ENCODE measurements around the gene DYNC2LI1.

DYNC2LI1 gene

DNA sequence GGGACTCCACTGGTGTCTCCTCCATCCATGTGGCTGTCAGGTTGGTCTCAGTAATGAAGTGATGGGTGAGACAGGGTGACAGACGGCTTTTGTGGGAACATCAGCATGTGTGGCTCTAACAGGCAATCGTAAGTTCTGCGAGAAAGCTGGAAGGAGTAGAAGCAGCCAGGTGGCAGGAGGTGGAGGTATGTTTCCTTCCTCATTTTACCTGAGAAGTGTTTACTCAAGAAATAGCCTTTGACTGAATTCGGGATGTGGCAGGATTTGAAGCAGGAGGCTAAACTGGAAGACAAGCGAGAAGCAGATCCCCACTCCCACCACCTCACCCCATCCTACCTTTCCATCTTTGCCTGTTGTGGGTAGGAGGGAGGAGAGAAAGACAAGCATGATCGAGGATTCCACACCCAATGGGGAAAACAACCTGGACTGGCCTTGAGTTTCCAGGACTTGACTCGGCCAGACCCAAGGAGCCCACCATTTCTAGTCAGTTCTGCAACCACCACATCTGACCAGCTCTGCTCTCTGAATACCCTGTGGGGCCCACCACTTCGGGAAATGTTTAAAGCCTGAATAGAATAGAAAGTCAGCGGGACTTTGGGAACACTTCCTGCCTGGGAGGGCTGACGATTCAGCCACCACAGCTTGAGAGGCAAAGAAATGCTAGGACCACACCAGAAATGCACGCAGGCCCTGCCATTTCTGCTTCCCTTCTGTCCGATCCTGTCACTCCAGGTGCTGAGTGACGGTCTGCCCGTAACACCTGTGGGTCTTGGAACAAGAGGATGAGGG, 66.1 kb downstream of the DYNC2LI1 start:
- Histone ChIP-seq H2BK12ac (ENCODE audit: low read length) (no peak overlapping the region), H3K79me1 (ENCODE audit: low read depth, low read length) (no peaks in the 10 kb centered on the region), H2AK5ac (ENCODE audit: low read depth, low read length) (no peak overlapping the region), H3K9ac (ENCODE audit: low read depth, low read length, poor library complexity) (no peak overlapping the region), H3K36me3 (replicated peaks in 1 of 2; ENCODE audit: control insufficient read depth in 2 of 2, insufficient read depth in 2 of 2, low read length in 2 of 2) (no peaks in the 10 kb centered on the region), H2AFZ (ENCODE audit: low read length) (peak overlapping the region; percentile 81), H3K4me1 (ENCODE audit: control insufficient read depth in 2 of 2, insufficient read depth in 1 of 2, low read depth in 1 of 2, low read length in 2 of 2) (peaks cover 0 to 9% of the 10 kb centered on the region in 2 donors), H3K4me2 (ENCODE audit: insufficient read depth, low read length, poor library complexity, severe bottlenecking) (no peak overlapping the region), H3K4me3 (ENCODE audit: low read length in 2 of 2) (no peak overlapping the region), H3K9me3 (replicated peaks in 1 of 2; ENCODE audit: control insufficient read depth in 2 of 2, insufficient read depth in 1 of 2, low read depth in 1 of 2, low read length in 2 of 2) (no peaks in the 10 kb centered on the region), H3K27me3 (ENCODE audit: control insufficient read depth in 3 of 3, insufficient read depth in 3 of 3, low read depth in 1 of 3, low read length in 3 of 3) (peaks cover 0 to 2% (median 0%) of the 10 kb centered on the region in 3 experiments), H2BK120ac (ENCODE audit: low read depth, low read length) (no peak overlapping the region), H4K8ac (ENCODE audit: low read depth, low read length) (no peak overlapping the region), H3K14ac (ENCODE audit: low read length) (no peak overlapping the region), H2BK15ac (ENCODE audit: low read length) (no peak overlapping the region), H4K91ac (ENCODE audit: low read depth, low read length, poor library complexity) (no peak overlapping the region), H2BK5ac (ENCODE audit: low read length) (no peak overlapping the region), H3K23ac (ENCODE audit: low read depth, low read length, poor library complexity) (no peak overlapping the region), H3K4ac (ENCODE audit: low read length) (no peak overlapping the region), H3K27ac (replicated peaks; ENCODE audit: low read length) (no peak overlapping the region), H3K18ac (ENCODE audit: low read length) (no peak overlapping the region)
- no peak for DNase-seq (ENCODE audit: low spot score)
- WGBS, 2 donors (ENCODE audit: extremely low coverage in 2 of 2, insufficient read length in 2 of 2, insufficient replicate concordance in 1 of 2), result no CpG with 5 or more reads among the region's 14 CpGs

DNA sequence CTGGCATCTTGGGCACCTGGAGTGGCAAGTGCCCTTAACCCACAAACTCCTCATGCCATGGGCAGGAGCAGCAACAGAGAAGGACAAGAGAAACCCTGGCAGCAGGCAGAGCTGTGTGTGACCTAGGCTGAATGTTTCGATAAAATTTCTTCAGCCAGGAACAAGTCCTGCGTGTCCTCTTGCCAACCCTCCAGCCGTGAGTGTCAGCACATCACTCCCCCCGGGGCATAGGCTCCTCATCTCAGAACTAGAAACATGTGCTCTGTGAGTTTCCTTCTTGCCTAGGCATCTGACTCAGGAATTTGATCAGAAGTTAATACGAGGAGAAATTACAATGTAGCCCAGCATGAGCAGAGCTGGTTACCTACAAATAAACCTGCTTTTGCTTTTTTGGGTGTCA, 67.1 kb downstream of the DYNC2LI1 start:
- WGBS, 2 donors (ENCODE audit: extremely low coverage in 2 of 2, insufficient read length in 2 of 2, insufficient replicate concordance in 1 of 2), result no CpG with 5 or more reads among the region's 5 CpGs
- no peak overlapping the region for H4K8ac ChIP-seq (ENCODE audit: low read depth, low read length)
- no peak overlapping the region for H3K18ac ChIP-seq (ENCODE audit: low read length)
- H3K27me3 ChIP-seq (ENCODE audit: control insufficient read depth in 3 of 3, insufficient read depth in 3 of 3, low read depth in 1 of 3, low read length in 3 of 3), result peaks cover 0 to 2% (median 0%) of the 10 kb centered on the region in 3 experiments
- no peak overlapping the region for H2AK5ac ChIP-seq (ENCODE audit: low read depth, low read length)
- no peak overlapping the region for H2BK12ac ChIP-seq (ENCODE audit: low read length)
- H2BK15ac ChIP-seq (ENCODE audit: low read length), result no peak overlapping the region
- no peak overlapping the region for H3K14ac ChIP-seq (ENCODE audit: low read length)
- no peak for DNase-seq (ENCODE audit: low spot score)
- H3K4ac ChIP-seq (ENCODE audit: low read length), result no peak overlapping the region
- peaks cover 0 to 9% of the 10 kb centered on the region in 2 donors for H3K4me1 ChIP-seq (ENCODE audit: control insufficient read depth in 2 of 2, insufficient read depth in 1 of 2, low read depth in 1 of 2, low read length in 2 of 2)
- no peaks in the 10 kb centered on the region for H3K36me3 ChIP-seq (replicated peaks in 1 of 2; ENCODE audit: control insufficient read depth in 2 of 2, insufficient read depth in 2 of 2, low read length in 2 of 2)
- no peak overlapping the region for H3K27ac ChIP-seq (replicated peaks; ENCODE audit: low read length)
- H3K79me1 ChIP-seq (ENCODE audit: low read depth, low read length), result no peaks in the 10 kb centered on the region
- H2BK120ac ChIP-seq (ENCODE audit: low read depth, low read length), result no peak overlapping the region
- H2BK5ac ChIP-seq (ENCODE audit: low read length), result no peak overlapping the region
- H3K9ac ChIP-seq (ENCODE audit: low read depth, low read length, poor library complexity), result no peak overlapping the region
- H3K23ac ChIP-seq (ENCODE audit: low read depth, low read length, poor library complexity), result no peak overlapping the region
- no peak overlapping the region for H3K4me3 ChIP-seq (ENCODE audit: low read length in 2 of 2)
- H3K4me2 ChIP-seq (ENCODE audit: insufficient read depth, low read length, poor library complexity, severe bottlenecking), result no peak overlapping the region
- no peak overlapping the region for H4K91ac ChIP-seq (ENCODE audit: low read depth, low read length, poor library complexity)
- no peaks in the 10 kb centered on the region for H3K9me3 ChIP-seq (replicated peaks in 1 of 2; ENCODE audit: control insufficient read depth in 2 of 2, insufficient read depth in 1 of 2, low read depth in 1 of 2, low read length in 2 of 2)
- peak overlapping the region; percentile 81 for H2AFZ ChIP-seq (ENCODE audit: low read length)

DNA sequence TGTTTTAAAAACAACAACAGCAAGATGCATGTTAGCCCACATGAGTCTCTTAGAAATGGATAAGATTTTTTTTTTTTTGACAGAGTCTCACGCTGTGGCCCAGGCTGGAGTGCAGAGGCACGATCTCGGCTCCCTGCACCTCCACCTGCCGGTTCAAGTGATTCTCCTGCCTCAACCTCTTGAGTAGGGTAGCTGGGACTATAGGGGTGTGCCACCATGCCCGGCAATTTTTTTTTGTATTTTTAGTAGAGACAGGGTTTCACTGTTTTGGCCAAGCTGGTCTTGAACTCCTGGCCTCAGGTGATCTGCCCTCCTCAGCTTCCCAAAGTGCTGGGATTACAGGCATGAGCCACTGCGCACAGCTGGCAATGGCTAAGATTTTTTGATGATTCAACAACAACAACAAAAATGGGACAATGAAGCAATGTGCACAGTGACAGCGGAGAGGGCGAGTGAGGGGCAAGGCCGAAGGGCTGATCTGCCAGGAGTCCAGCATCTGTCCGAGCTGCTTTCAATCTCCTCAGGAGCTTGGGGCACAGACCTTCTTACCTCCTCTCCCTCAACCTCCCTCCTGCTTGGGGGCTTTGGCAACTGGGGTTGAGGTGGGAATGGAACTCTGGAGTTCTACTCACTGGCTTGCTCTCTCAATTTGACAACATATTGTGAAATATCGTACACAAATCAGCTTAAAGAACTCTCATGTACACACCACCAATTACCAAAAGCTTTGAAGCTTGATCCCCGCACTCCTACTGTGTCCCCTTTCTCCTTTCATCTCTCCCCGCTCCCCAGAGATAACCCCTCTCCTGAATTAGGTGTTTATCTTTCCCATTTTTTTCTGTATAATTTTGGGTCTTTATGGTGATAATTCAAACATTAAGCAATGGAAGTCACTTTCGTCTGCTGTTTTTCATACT, 68.4 kb downstream of the DYNC2LI1 start:
- Histone ChIP-seq H3K27ac (replicated peaks; ENCODE audit: low read length) (no peak overlapping the region), H3K4me1 (ENCODE audit: control insufficient read depth in 2 of 2, insufficient read depth in 1 of 2, low read depth in 1 of 2, low read length in 2 of 2) (peaks cover 0 to 9% of the 10 kb centered on the region in 2 donors), H3K79me1 (ENCODE audit: low read depth, low read length) (no peaks in the 10 kb centered on the region), H2BK15ac (ENCODE audit: low read length) (no peak overlapping the region), H2BK12ac (ENCODE audit: low read length) (no peak overlapping the region), H3K4me2 (ENCODE audit: insufficient read depth, low read length, poor library complexity, severe bottlenecking) (no peak overlapping the region), H2AFZ (ENCODE audit: low read length) (no peak overlapping the region), H2AK5ac (ENCODE audit: low read depth, low read length) (no peak overlapping the region), H4K8ac (ENCODE audit: low read depth, low read length) (no peak overlapping the region), H3K36me3 (replicated peaks in 1 of 2; ENCODE audit: control insufficient read depth in 2 of 2, insufficient read depth in 2 of 2, low read length in 2 of 2) (no peaks in the 10 kb centered on the region), H3K27me3 (ENCODE audit: control insufficient read depth in 3 of 3, insufficient read depth in 3 of 3, low read depth in 1 of 3, low read length in 3 of 3) (peaks cover 0 to 2% (median 0%) of the 10 kb centered on the region in 3 experiments), H2BK120ac (ENCODE audit: low read depth, low read length) (no peak overlapping the region), H3K9me3 (replicated peaks in 1 of 2; ENCODE audit: control insufficient read depth in 2 of 2, insufficient read depth in 1 of 2, low read depth in 1 of 2, low read length in 2 of 2) (no peaks in the 10 kb centered on the region), H3K23ac (ENCODE audit: low read depth, low read length, poor library complexity) (no peak overlapping the region), H3K18ac (ENCODE audit: low read length) (no peak overlapping the region), H3K9ac (ENCODE audit: low read depth, low read length, poor library complexity) (no peak overlapping the region), H3K14ac (ENCODE audit: low read length) (no peak overlapping the region), H3K4me3 (ENCODE audit: low read length in 2 of 2) (no peak overlapping the region), H4K91ac (ENCODE audit: low read depth, low read length, poor library complexity) (no peak overlapping the region), H3K4ac (ENCODE audit: low read length) (no peak overlapping the region), H2BK5ac (ENCODE audit: low read length) (no peak overlapping the region)
- no peak for DNase-seq (ENCODE audit: low spot score)
- no CpG with 5 or more reads among the region's 14 CpGs for WGBS, 2 donors (ENCODE audit: extremely low coverage in 2 of 2, insufficient read length in 2 of 2, insufficient replicate concordance in 1 of 2)

DNA sequence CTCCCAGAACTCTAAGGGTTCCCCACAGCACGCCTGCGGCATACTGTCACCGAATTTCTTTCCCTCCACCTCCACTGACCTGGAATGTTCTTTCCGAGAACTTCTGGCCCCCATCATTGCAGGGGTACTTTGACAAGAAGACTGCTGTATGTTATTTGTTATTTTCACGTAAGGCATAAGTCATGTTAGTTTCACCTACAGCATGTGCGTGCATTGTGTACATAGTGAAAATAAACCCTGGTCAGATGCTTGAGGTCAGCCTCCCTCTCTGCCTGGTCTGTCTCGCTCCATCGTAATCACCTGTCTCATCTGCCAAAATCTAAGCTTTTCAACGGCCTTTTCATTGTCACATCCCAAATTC, 69.0 kb downstream of the DYNC2LI1 start:
- Histone ChIP-seq H3K9ac (ENCODE audit: low read depth, low read length, poor library complexity) (no peak overlapping the region), H3K27ac (replicated peaks; ENCODE audit: low read length) (no peak overlapping the region), H3K79me1 (ENCODE audit: low read depth, low read length) (no peaks in the 10 kb centered on the region), H3K27me3 (ENCODE audit: control insufficient read depth in 3 of 3, insufficient read depth in 3 of 3, low read depth in 1 of 3, low read length in 3 of 3) (peaks cover 0 to 2% (median 0%) of the 10 kb centered on the region in 3 experiments), H2BK5ac (ENCODE audit: low read length) (no peak overlapping the region), H2BK120ac (ENCODE audit: low read depth, low read length) (no peak overlapping the region), H3K23ac (ENCODE audit: low read depth, low read length, poor library complexity) (no peak overlapping the region), H3K36me3 (replicated peaks in 1 of 2; ENCODE audit: control insufficient read depth in 2 of 2, insufficient read depth in 2 of 2, low read length in 2 of 2) (no peaks in the 10 kb centered on the region), H2BK12ac (ENCODE audit: low read length) (no peak overlapping the region), H3K4ac (ENCODE audit: low read length) (no peak overlapping the region), H4K91ac (ENCODE audit: low read depth, low read length, poor library complexity) (no peak overlapping the region), H2AFZ (ENCODE audit: low read length) (no peak overlapping the region), H3K4me3 (ENCODE audit: low read length in 2 of 2) (no peak overlapping the region), H3K18ac (ENCODE audit: low read length) (no peak overlapping the region), H3K4me1 (ENCODE audit: control insufficient read depth in 2 of 2, insufficient read depth in 1 of 2, low read depth in 1 of 2, low read length in 2 of 2) (peaks cover 0 to 9% of the 10 kb centered on the region in 2 donors), H3K14ac (ENCODE audit: low read length) (no peak overlapping the region), H2BK15ac (ENCODE audit: low read length) (no peak overlapping the region), H3K4me2 (ENCODE audit: insufficient read depth, low read length, poor library complexity, severe bottlenecking) (no peak overlapping the region), H2AK5ac (ENCODE audit: low read depth, low read length) (no peak overlapping the region), H3K9me3 (replicated peaks in 1 of 2; ENCODE audit: control insufficient read depth in 2 of 2, insufficient read depth in 1 of 2, low read depth in 1 of 2, low read length in 2 of 2) (no peaks in the 10 kb centered on the region), H4K8ac (ENCODE audit: low read depth, low read length) (no peak overlapping the region)
- DNase-seq (ENCODE audit: low spot score), result no peak
- no CpG with 5 or more reads among the region's 9 CpGs for WGBS, 2 donors (ENCODE audit: extremely low coverage in 2 of 2, insufficient read length in 2 of 2, insufficient replicate concordance in 1 of 2)

Data from neuronal stem cell (in vitro differentiated cells).